Esophagus muscularis mucosa (tissue), 4 donors: Measurements from ENCODE around the gene C16orf54. TPM values are rescaled to one million over a fixed set of nuclear protein-coding genes. Genes with fewer than 3 reads are reported as not detected.
"Not testable (repeated sequence)": the region's sequence is repeated elsewhere in the genome, so short reads cannot be mapped to it uniquely, and the experiment has no call there.

Source experiments
- DNase-seq: peaks from one replicate; pipeline ENCODE4 v3.0.0-alpha.2; 2017; ENCODE audit errors: extremely low spot score
- H3K27ac ChIP-seq, 4 donors: fragments of 200-600 bp; sonication (generic); replicated peaks in 1 of 4; 1 replicate in 3 of 4; 2 replicates in 1 of 4; pipeline ENCODE4 v1.5.1; 2016 to 2019; ENCODE audit warnings: mild to moderate bottlenecking in 1 of 4
- H3K27me3 ChIP-seq, 4 donors: fragments of 200-600 bp; sonication (generic); one replicate each; pipeline versions ENCODE4 v1.5.1 to v1.6.0; 2016 to 2019
- H3K36me3 ChIP-seq, 4 donors: fragments of 200-600 bp; sonication (generic); one replicate each; pipeline ENCODE4 v1.5.1; 2016 to 2019
- H3K4me1 ChIP-seq, 4 donors: fragments of 200-600 bp; sonication (generic); one replicate each; pipeline ENCODE4 v1.5.1; 2016 to 2019
- H3K4me3 ChIP-seq, 4 donors: fragments of 200-600 bp; sonication (generic); 1 replicate in 2 of 4; 2 replicates in 2 of 4; pipeline ENCODE4 v1.5.1; 2016 to 2019; ENCODE audit warnings: mild to moderate bottlenecking in 4 of 4, moderate library complexity in 1 of 4
- H3K9me3 ChIP-seq, 4 donors: fragments of 200-600 bp; sonication (generic); 1 replicate in 3 of 4; 2 replicates in 1 of 4; pipeline ENCODE4 v1.5.1; 2016 to 2019
- EP300 ChIP-seq: sonication (generic); formaldehyde crosslinking; IDR thresholded peaks from one replicate; pipeline ENCODE4 v1.6.1; 2017; ENCODE audit warnings: antibody characterized with exemption
- POLR2A ChIP-seq: fragments of 450-650 bp; IDR thresholded peaks from one replicate; pipeline ENCODE4 v1.6.1; 2017; ENCODE audit warnings: antibody characterized with exemption, moderate library complexity, mild to moderate bottlenecking, low read depth
- POLR2AphosphoS5 ChIP-seq, 2 donors: sonication (generic); formaldehyde crosslinking; IDR thresholded peaks; one replicate each; pipeline ENCODE4 v1.6.1; 2017; ENCODE audit warnings: antibody characterized with exemption in 2 of 2
- WGBS: methylation state at CpG from one replicate; pipeline ENCODE4 v1.1.5; 2018; 5-methylcytosine and 5-hydroxymethylcytosine counted together
- intact Hi-C: fragments of 100-400 bp; cut with DNase I; formaldehyde crosslinking; loops from one replicate; pipeline ENCODE4 v1.15.1; 2023
- total RNA-seq, 4 donors: library from RNA; depleted of rRNA; stranded (reverse); fragments of >200 nt; gene quantifications; one replicate each; pipeline versions ENCODE4 v1.1.0 to v1.2.1, GENCODE V29; 2016
- TF ChIP-seq, protein P1 (sequence below), 3 experiments: fragments of 200-600 bp in 2 of 3; fragments of 450-650 bp in 1 of 3; sonication (generic) in 2 of 3; IDR thresholded peaks; one replicate each; pipeline ENCODE4 v1.5.1; 2017 to 2019; ENCODE audit warnings: antibody characterized with exemption in 3 of 3, mild to moderate bottlenecking in 2 of 3, moderate library complexity in 1 of 3

The C16orf54 gene
- total RNA-seq, 4 donors from 2014 or later: 1.3 to 2.5 (median 1.8) TPM

DNA sequence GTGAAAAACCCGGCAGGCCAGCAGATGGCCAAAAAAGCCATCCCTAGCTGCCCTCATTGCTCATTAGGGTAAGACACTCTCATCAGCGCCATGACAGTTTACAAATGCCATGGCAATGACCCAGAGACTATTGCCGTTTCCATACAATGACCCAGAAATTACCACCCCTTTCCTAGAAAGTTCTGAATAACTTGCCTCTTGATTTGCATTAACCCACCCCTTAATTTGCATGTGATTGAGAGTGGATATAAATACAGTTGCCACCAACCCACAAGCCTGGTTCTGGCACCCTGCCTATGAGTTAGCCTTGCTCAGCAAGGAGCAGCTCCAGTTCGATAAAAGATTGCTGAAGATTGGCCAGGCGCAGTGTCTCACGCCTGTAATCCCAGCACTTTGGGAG is 16.1 kb upstream of the C16orf54 start:
- DNase-seq: no peak
- Histone ChIP-seq H3K4me3 (no peak overlapping the region), H3K27me3 (peaks cover 0 to 3% (median 0%) of the 10 kb centered on the region in 4 donors), H3K27ac (no peak overlapping the region), H3K36me3 (no peaks in the 10 kb centered on the region), H3K4me1 (no peaks in the 10 kb centered on the region), H3K9me3 (no peaks in the 10 kb centered on the region)
- 71% methylated on average over 6 of the region's 6 CpGs for WGBS
- intact Hi-C loops: no loop called here
- TF ChIP-seq, protein P1, sequence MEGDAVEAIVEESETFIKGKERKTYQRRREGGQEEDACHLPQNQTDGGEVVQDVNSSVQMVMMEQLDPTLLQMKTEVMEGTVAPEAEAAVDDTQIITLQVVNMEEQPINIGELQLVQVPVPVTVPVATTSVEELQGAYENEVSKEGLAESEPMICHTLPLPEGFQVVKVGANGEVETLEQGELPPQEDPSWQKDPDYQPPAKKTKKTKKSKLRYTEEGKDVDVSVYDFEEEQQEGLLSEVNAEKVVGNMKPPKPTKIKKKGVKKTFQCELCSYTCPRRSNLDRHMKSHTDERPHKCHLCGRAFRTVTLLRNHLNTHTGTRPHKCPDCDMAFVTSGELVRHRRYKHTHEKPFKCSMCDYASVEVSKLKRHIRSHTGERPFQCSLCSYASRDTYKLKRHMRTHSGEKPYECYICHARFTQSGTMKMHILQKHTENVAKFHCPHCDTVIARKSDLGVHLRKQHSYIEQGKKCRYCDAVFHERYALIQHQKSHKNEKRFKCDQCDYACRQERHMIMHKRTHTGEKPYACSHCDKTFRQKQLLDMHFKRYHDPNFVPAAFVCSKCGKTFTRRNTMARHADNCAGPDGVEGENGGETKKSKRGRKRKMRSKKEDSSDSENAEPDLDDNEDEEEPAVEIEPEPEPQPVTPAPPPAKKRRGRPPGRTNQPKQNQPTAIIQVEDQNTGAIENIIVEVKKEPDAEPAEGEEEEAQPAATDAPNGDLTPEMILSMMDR (IDR thresholded peaks at IDR 0.05): no peak

DNA sequence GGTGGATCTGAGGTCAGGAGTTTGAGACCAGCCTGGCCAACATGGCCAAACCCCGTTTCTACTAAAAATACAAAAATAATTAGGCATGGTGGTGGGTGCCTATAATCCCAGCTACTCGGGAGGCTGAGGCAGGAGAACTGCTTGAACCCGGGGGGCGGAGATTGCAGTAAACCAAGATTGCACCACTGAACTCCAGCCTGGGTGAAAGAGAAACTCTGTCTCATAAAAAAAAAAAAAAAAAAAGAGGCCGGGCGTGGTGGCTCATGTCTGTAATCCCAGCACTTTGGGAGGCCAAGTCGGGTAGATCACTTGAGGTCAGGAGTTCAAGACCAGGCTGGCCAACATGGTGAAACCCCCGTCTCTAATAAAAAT is 15.5 kb upstream of the C16orf54 start:
- H3K36me3 ChIP-seq, H3K4me1 ChIP-seq, H3K4me3 ChIP-seq, H3K9me3 ChIP-seq, H3K27ac ChIP-seq, DNase-seq, H3K27me3 ChIP-seq, intact Hi-C loops: not testable (repeated sequence)
- WGBS: 83% methylated on average over 8 of the region's 8 CpGs

GRCh38 chr16:29760567-29761279 is 14.9 kb upstream of the C16orf54 start:
- no peak overlapping the region for H3K4me3 ChIP-seq
- no peak overlapping the region for H3K27ac ChIP-seq
- no peaks in the 10 kb centered on the region for H3K9me3 ChIP-seq
- no peak for DNase-seq
- TF ChIP-seq POLR2A (no peak), EP300 (no peak), POLR2AphosphoS5 (IDR thresholded peaks at IDR 0.05) (no peak)
- TF ChIP-seq, protein P1 (IDR thresholded peaks at IDR 0.05): no peak
- H3K36me3 ChIP-seq: no peaks in the 10 kb centered on the region
- no peaks in the 10 kb centered on the region for H3K4me1 ChIP-seq
- intact Hi-C loops: no loop called here
- H3K27me3 ChIP-seq: peaks cover 0 to 3% (median 0%) of the 10 kb centered on the region in 4 donors
- 82% methylated on average over 9 of the region's 9 CpGs for WGBS

- Histone ChIP-seq H3K4me3 (no peak overlapping the region), H3K9me3 (no peaks in the 10 kb centered on the region), H3K27ac (no peak overlapping the region), H3K4me1 (no peaks in the 10 kb centered on the region), H3K36me3 (no peaks in the 10 kb centered on the region), H3K27me3 (no peaks in the 10 kb centered on the region)
- 79% methylated on average over 6 of the region's 6 CpGs for WGBS
- no peak for DNase-seq
- intact Hi-C loops: no loop called here
- TF ChIP-seq POLR2A: no peak
- TF ChIP-seq POLR2AphosphoS5 (IDR thresholded peaks at IDR 0.05): no peak
- TF ChIP-seq EP300: no peak
- TF ChIP-seq, protein P1 (IDR thresholded peaks at IDR 0.05): no peak
Observed at GRCh38 chr16:29757950-29758466, 12.2 kb upstream of the C16orf54 start.

GRCh38 chr16:29757086-29757485 is 11.3 kb upstream of the C16orf54 start:
- H3K27me3 ChIP-seq, H3K27ac ChIP-seq, H3K4me1 ChIP-seq, intact Hi-C loops, DNase-seq, H3K36me3 ChIP-seq, H3K4me3 ChIP-seq, H3K9me3 ChIP-seq: not testable (repeated sequence)
- 86% methylated on average over 8 of the region's 8 CpGs for WGBS

GRCh38 chr16:29756654-29757053 is 10.9 kb upstream of the C16orf54 start:
- WGBS: 89% methylated on average over 1 of the region's 1 CpG
- Histone ChIP-seq H3K36me3 (no peaks in the 10 kb centered on the region), H3K4me3 (no peak overlapping the region), H3K27ac (no peak overlapping the region), H3K27me3 (no peaks in the 10 kb centered on the region), H3K4me1 (no peaks in the 10 kb centered on the region), H3K9me3 (no peaks in the 10 kb centered on the region)
- TF ChIP-seq POLR2AphosphoS5 (IDR thresholded peaks at IDR 0.05) (no peak), EP300 (no peak), POLR2A (no peak)
- TF ChIP-seq, protein P1 (IDR thresholded peaks at IDR 0.05): no peak
- no peak for DNase-seq
- intact Hi-C loops: no loop called here
